Upper lobe of right lung (tissue), 1 donor: ENCODE data around the gene CDC42SE2. TPM values are rescaled to one million over a fixed set of nuclear protein-coding genes. Genes with fewer than 3 reads are reported as not detected.
A peak's percentile ranks its signal among the peaks of the same experiment; 100 is the strongest.

Experiments used
- ATAC-seq: fragments of 200-7000 bp; cut with Tn5 transposase; one replicate; pipeline ENCODE4 v1.9.1; 2020; ENCODE audit warnings: mild to moderate bottlenecking, moderate library complexity
- DNase-seq: peaks from one replicate; pipeline ENCODE4 v3.0.0-alpha.2; 2020
- H3K27ac ChIP-seq: fragments of 200-600 bp; one replicate; pipeline ENCODE4 v1.8.0; 2022
- H3K27me3 ChIP-seq: fragments of 200-600 bp; one replicate; pipeline ENCODE4 v1.8.0; 2022; ENCODE audit warnings: mild to moderate bottlenecking
- H3K36me3 ChIP-seq: fragments of 200-600 bp; one replicate; pipeline ENCODE4 v1.8.0; 2022
- H3K4me1 ChIP-seq: fragments of 200-600 bp; one replicate; pipeline ENCODE4 v1.8.0; 2022
- H3K4me3 ChIP-seq: fragments of 200-600 bp; one replicate; pipeline ENCODE4 v1.8.0; 2022; ENCODE audit warnings: mild to moderate bottlenecking
- H3K9me3 ChIP-seq: fragments of 200-600 bp; one replicate; pipeline ENCODE4 v1.8.0; 2022
- CTCF ChIP-seq: fragments of 200-600 bp; IDR thresholded peaks from one replicate; pipeline ENCODE4 v1.8.0; 2022; ENCODE audit warnings: antibody characterized with exemption
- intact Hi-C: fragments of 100-400 bp; cut with DNase I; formaldehyde crosslinking; loops from one replicate; pipeline ENCODE4 v1.11.0; 2022
- total RNA-seq: library from RNA; stranded (reverse); fragmentation: NEBNext Ultra II Directional; extraction: Animal tissue kit (Norgen Biotek cat#: 25700); gene quantifications from one replicate; pipeline ENCODE4 v1.2.1, GENCODE V29; 2021
- donor health status: DM: no; HTN: yes; CAD: no; lungs with severe emphysema.

The CDC42SE2 gene
- total RNA-seq, 1 donor from 2014 or later, result 37.0 TPM

DNA sequence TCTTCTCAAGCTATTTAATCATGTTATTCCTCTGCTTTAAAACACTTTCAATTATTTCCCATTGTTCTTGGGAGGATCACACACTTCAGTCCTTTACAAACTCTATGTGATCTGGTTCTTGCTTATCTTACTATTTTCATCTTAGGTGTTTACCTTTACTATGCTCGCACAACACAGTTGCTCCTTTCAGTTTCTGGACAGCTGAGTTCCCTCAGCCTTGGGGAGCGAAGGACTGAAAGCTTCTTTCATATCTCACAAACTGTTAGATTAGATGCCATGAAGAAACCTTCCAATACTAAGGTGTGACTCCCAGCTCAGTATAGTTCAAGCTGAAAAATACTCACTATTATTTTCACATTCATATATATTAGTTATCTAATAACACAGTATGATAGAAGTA lies 117.9 kb downstream of the CDC42SE2 start:
- DNase-seq, result no peak

DNA sequence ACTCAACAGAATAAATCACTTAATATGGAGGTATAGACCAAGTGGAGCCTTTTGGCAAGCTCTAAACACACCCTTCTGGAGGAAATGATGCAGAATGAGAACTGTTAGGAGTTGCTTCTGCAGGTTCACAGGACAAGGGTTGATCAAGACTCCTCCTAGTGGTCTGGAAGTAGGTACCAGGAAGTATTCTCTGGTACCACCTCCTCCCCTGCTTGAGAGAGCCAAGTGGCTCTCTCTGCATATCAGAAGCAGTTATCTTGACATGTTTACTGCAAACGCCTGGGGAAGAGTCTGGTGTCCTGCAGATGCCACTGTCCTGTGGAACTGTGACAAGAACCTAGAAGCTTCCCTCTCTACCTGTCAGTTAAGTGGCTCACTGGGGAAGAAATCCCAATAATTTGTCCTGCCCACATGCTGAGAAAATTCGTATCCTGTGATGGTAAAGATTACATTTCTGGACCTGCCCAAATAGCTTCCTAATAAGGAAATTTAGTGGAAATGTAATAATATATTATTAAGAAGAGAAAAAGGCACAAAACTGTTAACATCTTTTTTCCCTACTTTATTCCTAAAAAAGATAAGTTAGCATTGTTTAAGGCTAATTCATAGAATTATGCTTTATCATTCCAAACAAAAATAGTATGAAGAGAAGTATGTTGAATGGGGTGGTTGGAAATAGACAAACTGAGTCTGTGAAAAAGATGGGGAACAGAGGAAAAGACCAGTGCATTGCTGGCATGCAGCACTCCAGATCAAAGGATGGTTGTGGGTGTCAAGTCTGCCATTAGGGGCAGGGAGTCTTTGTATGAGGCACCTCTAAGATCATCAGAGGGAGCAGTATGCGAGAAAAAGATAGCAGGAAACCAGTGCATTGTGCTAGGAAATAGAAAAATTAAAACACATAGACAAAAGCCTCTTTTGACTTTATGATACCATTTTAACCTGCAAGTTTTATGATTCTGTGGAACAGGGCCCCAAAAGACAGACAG lies 118.8 kb downstream of the CDC42SE2 start:
- intact Hi-C loops, result no loop called here
- ATAC-seq (peak; percentile 94), DNase-seq (no peak)
- Histone ChIP-seq H3K9me3 (no peaks in the 10 kb centered on the region), H3K27me3 (no peaks in the 10 kb centered on the region), H3K27ac (no peak overlapping the region), H3K4me1 (peaks cover 38% of the 10 kb centered on the region), H3K36me3 (peaks cover 13% of the 10 kb centered on the region), H3K4me3 (no peak overlapping the region)
- peak; percentile 57 for TF ChIP-seq CTCF

More for the DNA sequence above, 117.9 kb downstream of the CDC42SE2 start:
- Histone ChIP-seq H3K4me1 (peaks cover 40% of the 10 kb centered on the region), H3K27ac (no peak overlapping the region), H3K4me3 (no peak overlapping the region), H3K27me3 (no peaks in the 10 kb centered on the region), H3K36me3 (peaks cover 11% of the 10 kb centered on the region), H3K9me3 (no peaks in the 10 kb centered on the region)
- no peak for TF ChIP-seq CTCF
- no peak for ATAC-seq
- intact Hi-C loops, result no loop called here

- Histone ChIP-seq H3K9me3 (no peaks in the 10 kb centered on the region), H3K27me3 (no peaks in the 10 kb centered on the region), H3K36me3 (peaks cover 16% of the 10 kb centered on the region), H3K4me1 (peaks cover 27% of the 10 kb centered on the region), H3K27ac (no peak overlapping the region), H3K4me3 (no peak overlapping the region)
- intact Hi-C loops, result no loop called here
- no peak for TF ChIP-seq CTCF
- ATAC-seq, result no peak
- no peak for DNase-seq
Measured at GRCh38 chr5:131384173-131384572, 120.3 kb downstream of the CDC42SE2 start.

DNA sequence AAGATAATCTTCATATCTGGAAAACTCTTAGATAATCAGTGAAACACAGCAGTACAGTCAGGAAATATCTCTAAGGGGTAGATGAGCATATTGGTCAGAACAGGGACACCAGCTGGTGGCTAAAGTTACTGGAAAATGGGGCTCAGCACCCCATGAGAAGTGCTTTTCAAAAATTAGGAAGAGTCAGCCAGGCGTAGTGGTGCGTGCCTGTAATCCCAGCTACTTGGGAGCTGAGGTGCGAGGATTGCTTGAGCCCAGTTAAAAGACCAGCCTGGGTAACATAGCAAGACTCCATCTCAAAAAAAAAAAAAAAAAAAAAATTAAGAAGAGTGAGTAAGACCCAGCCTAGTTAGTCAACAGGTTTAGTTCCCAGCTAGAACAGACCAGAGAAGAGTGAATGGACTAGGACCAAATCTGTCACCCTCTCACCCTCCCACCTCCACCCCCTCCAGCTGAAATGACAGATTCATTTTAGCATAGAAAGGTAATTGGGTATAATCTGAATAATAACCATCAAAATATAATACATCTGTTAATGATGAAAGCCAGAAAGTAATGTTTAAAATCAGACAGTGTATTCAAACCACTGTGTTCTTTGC lies 120.9 kb downstream of the CDC42SE2 start:
- intact Hi-C loops, result no loop called here
- DNase-seq (no peak), ATAC-seq (no peak)
- H3K27ac ChIP-seq, result no peak overlapping the region
- no peak overlapping the region for H3K4me3 ChIP-seq
- no peaks in the 10 kb centered on the region for H3K9me3 ChIP-seq
- peaks cover 22% of the 10 kb centered on the region for H3K4me1 ChIP-seq
- peaks cover 21% of the 10 kb centered on the region for H3K36me3 ChIP-seq
- H3K27me3 ChIP-seq, result no peaks in the 10 kb centered on the region
- no peak for TF ChIP-seq CTCF

DNA sequence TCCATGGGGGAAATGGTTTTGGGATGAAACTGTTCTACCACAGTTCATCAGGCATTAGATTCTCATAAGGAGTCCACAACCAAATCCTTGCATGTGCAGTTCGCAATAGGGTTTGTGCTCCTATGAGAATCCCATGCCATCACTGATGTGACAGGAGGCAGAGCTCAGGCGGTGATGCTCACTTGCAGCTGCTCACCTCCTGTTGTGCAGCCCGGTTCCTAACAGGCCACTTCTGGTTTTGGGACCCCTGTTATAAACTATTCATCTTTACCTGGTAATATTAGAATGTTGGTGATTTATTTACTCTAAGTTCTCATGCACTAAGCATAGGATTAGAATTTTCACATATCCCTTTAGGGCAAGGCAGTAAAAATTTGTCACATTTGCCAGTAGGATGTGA lies 122.3 kb downstream of the CDC42SE2 start:
- Histone ChIP-seq H3K36me3 (peaks cover 31% of the 10 kb centered on the region), H3K4me3 (no peak overlapping the region), H3K27ac (no peak overlapping the region), H3K27me3 (no peaks in the 10 kb centered on the region), H3K4me1 (peaks cover 8% of the 10 kb centered on the region), H3K9me3 (no peaks in the 10 kb centered on the region)
- DNase-seq (no peak), ATAC-seq (no peak)
- intact Hi-C loops, result no loop called here
- no peak for TF ChIP-seq CTCF
